Smooth muscle cell (in vitro differentiated cells): ENCODE measurements around the gene ABCA2. TPM values are rescaled to one million over a fixed set of nuclear protein-coding genes. Genes with fewer than 3 reads are reported as not detected.
"Not testable (repeated sequence)": the region's sequence is repeated elsewhere in the genome, so short reads cannot be mapped to it uniquely, and the experiment has no call there.

ENCODE experiments used
- DNase-seq: peaks from one replicate; lab custom pipeline; 2025; ENCODE audit not compliant: unreplicated experiment; lab: John Stamatoyannopoulos, UW
- H2AFZ ChIP-seq: fragments of 200-600 bp; sonication (generic); 2 replicates; pipeline ENCODE4 v1.6.0; 2016; ENCODE audit warnings: antibody characterized with exemption, low read depth, mild to moderate bottlenecking
- H3F3A ChIP-seq: fragments of 200-600 bp; sonication (generic); 2 replicates; pipeline ENCODE4 v1.6.0; 2017; ENCODE audit warnings: antibody characterized with exemption, low read depth
- H3K27ac ChIP-seq: fragments of 200-600 bp; sonication (generic); 2 replicates; pipeline ENCODE4 v1.5.1; 2016; ENCODE audit warnings: low read depth, mild to moderate bottlenecking
- H3K27me3 ChIP-seq: fragments of 200-600 bp; sonication (generic); 2 replicates; pipeline ENCODE4 v1.6.1; 2016; ENCODE audit warnings: low read depth, mild to moderate bottlenecking
- H3K36me3 ChIP-seq: fragments of 200-600 bp; sonication (generic); 2 replicates; pipeline ENCODE4 v1.5.1; 2016; ENCODE audit warnings: low read depth
- H3K4me1 ChIP-seq: fragments of 200-600 bp; sonication (generic); 2 replicates; pipeline ENCODE4 v1.5.1; 2016; ENCODE audit warnings: low read depth
- H3K4me2 ChIP-seq: fragments of 200-600 bp; sonication (generic); 2 replicates; pipeline ENCODE4 v1.6.0; 2016; ENCODE audit warnings: mild to moderate bottlenecking
- H3K4me3 ChIP-seq: fragments of 200-600 bp; sonication (generic); 2 replicates; pipeline ENCODE4 v1.5.1; 2016; ENCODE audit warnings: mild to moderate bottlenecking
- H3K79me2 ChIP-seq: fragments of 200-600 bp; sonication (generic); 2 replicates; pipeline ENCODE4 v1.6.0; 2016; ENCODE audit warnings: low read depth, mild to moderate bottlenecking
- H3K9ac ChIP-seq: fragments of 200-600 bp; sonication (generic); 2 replicates; pipeline ENCODE4 v1.6.0; 2016; ENCODE audit warnings: low read depth
- H3K9me3 ChIP-seq: fragments of 200-600 bp; sonication (generic); replicated peaks from 2 replicates; pipeline ENCODE4 v1.5.1; 2016; ENCODE audit warnings: low read depth
- H4K20me1 ChIP-seq: fragments of 200-600 bp; sonication (generic); 2 replicates; pipeline ENCODE4 v1.6.0; 2016; ENCODE audit warnings: low read depth
- CTCF ChIP-seq: fragments of 200-600 bp; sonication (generic); IDR thresholded peaks from 2 replicates; pipeline ENCODE4 v1.5.1; 2017; ENCODE audit warnings: borderline replicate concordance, mild to moderate bottlenecking, antibody characterized with exemption; ENCODE audit not compliant: insufficient read depth, poor library complexity, severe bottlenecking
- WGBS: methylation state at CpG from one replicate; pipeline ENCODE4 v1.1.7; 2016; ENCODE audit warnings: low lambda C conversion rate; 5-methylcytosine and 5-hydroxymethylcytosine counted together
- polyA plus RNA-seq: library from polyadenylated mRNA; unstranded; fragments of >200 nt; fragmentation: Nextera tagmentation; extraction: Ambion mirVana; gene quantifications from 2 replicates; pipeline ENCODE4 v1.2.1, GENCODE V29; 2016
- total RNA-seq: library from RNA; depleted of rRNA; stranded (reverse); fragments of >200 nt; gene quantifications from 2 replicates; pipeline ENCODE4 v1.2.3, GENCODE V29; 2014

ABCA2 gene
- total and polyA plus RNA-seq, 2 experiments from 2014 or later = 15.9 to 26.2 TPM

- Histone ChIP-seq H4K20me1 (no peaks in the 10 kb centered on the region), H3K27me3 (no peaks in the 10 kb centered on the region), H3K36me3 (no peaks in the 10 kb centered on the region), H3K27ac (no peak overlapping the region), H3K79me2 (no peaks in the 10 kb centered on the region), H3F3A (no peaks in the 10 kb centered on the region), H3K4me3 (no peak overlapping the region), H3K4me2 (no peak overlapping the region), H3K4me1 (peaks cover 1% of the 10 kb centered on the region), H3K9me3 (no peaks in the 10 kb centered on the region), H3K9ac (no peak overlapping the region), H2AFZ (no peak overlapping the region)
- no peak for DNase-seq
- TF ChIP-seq CTCF = no peak
- 90% methylated on average over 12 of the region's 15 CpGs for WGBS
Observed at GRCh38 chr9:137034039-137034708, 6.1 kb upstream of the ABCA2 start.

DNA sequence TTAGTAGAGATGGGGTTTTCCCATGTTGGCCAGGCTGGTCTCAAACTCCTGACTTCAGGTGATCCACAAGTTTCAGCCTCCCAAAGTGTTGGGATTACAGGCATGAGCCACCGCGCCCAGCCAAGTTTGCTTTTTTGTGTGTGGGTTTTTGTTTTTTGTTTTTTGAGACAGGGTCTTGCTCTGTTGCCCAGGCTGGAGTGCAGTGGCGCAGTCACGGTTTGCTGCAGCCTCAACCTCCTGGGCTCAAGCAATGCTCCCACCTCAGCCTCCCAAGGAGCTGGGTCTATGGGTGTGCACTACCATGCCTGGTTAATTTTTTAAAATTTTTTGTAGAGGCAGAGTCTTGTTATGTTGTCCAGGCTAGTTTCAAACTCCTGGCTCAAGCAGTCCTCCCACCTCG lies 5.4 kb upstream of the ABCA2 start:
- not testable (repeated sequence) for H3K4me3 ChIP-seq, H2AFZ ChIP-seq, H3K79me2 ChIP-seq, DNase-seq, H4K20me1 ChIP-seq, H3K4me1 ChIP-seq, H3K9me3 ChIP-seq, H3K4me2 ChIP-seq, H3K9ac ChIP-seq, H3K36me3 ChIP-seq, H3F3A ChIP-seq, H3K27me3 ChIP-seq, H3K27ac ChIP-seq
- 92% methylated on average over 5 of the region's 5 CpGs for WGBS

- Histone ChIP-seq H3F3A (no peaks in the 10 kb centered on the region), H3K27ac (no peak overlapping the region), H3K4me3 (no peak overlapping the region), H3K4me1 (peaks cover 9% of the 10 kb centered on the region), H3K79me2 (no peaks in the 10 kb centered on the region), H3K27me3 (no peaks in the 10 kb centered on the region), H3K36me3 (no peaks in the 10 kb centered on the region), H3K9ac (no peak overlapping the region), H4K20me1 (no peaks in the 10 kb centered on the region), H3K9me3 (no peaks in the 10 kb centered on the region), H2AFZ (no peak overlapping the region), H3K4me2 (no peak overlapping the region)
- WGBS = 93% methylated on average over 10 of the region's 10 CpGs
- TF ChIP-seq CTCF = no peak
- DNase-seq = no peak
Observed at GRCh38 chr9:137032858-137033257, 4.8 kb upstream of the ABCA2 start.

GRCh38 chr9:137031904-137032640 lies 4.0 kb upstream of the ABCA2 start, which contains the start of gene FUT7:
Gene FUT7 (minus strand): TSS chr9:137032088. CDS start chr9:137031991, 97 bp downstream.
- no peak for DNase-seq
- no peaks in the 10 kb centered on the region for H3K36me3 ChIP-seq
- no peaks in the 10 kb centered on the region for H4K20me1 ChIP-seq
- no peak within 1 kb of the TSS for H3K9ac ChIP-seq
- no peak within 1 kb of the TSS for H3K4me3 ChIP-seq
- H3K4me2 ChIP-seq = no peak within 1 kb of the TSS
- peaks cover 14% of the 10 kb centered on the region for H3K4me1 ChIP-seq
- H3K27me3 ChIP-seq = no peaks in the 10 kb centered on the region
- TF ChIP-seq CTCF = no peak
- H3K9me3 ChIP-seq = no peaks in the 10 kb centered on the region
- no peaks in the 10 kb centered on the region for H3K79me2 ChIP-seq
- no peaks in the 10 kb centered on the region for H3F3A ChIP-seq
- 73% methylated on average over 13 of the region's 16 CpGs for WGBS
- H3K27ac ChIP-seq = no peak within 1 kb of the TSS
- no peak within 1 kb of the TSS for H2AFZ ChIP-seq
